Endothelial cell of coronary artery (primary cell): ENCODE measurements around the gene SPATA21. TPM values are rescaled to one million over a fixed set of nuclear protein-coding genes. Genes with fewer than 3 reads are reported as not detected.

Source experiments
- total RNA-seq: library from RNA; depleted of rRNA; stranded (reverse); fragments of >200 nt; gene quantifications from 2 replicates; pipeline ENCODE4 v1.2.3, GENCODE V29; 2014

Gene SPATA21
- total RNA-seq: not detected in 2 replicates

GRCh38 chr1:16436946-16437474, at the start of gene SPATA21:
TSS of gene SPATA21 (minus strand) at chr1:16437424. CDS start at chr1:16431371, 6,053 bp downstream.

GRCh38 chr1:16440470-16441281, 3.5 kb upstream of the SPATA21 start, which contains the start of gene NECAP2:
TSS of gene NECAP2 (plus strand) at chr1:16440724. CDS start at chr1:16440762, 38 bp downstream.

DNA sequence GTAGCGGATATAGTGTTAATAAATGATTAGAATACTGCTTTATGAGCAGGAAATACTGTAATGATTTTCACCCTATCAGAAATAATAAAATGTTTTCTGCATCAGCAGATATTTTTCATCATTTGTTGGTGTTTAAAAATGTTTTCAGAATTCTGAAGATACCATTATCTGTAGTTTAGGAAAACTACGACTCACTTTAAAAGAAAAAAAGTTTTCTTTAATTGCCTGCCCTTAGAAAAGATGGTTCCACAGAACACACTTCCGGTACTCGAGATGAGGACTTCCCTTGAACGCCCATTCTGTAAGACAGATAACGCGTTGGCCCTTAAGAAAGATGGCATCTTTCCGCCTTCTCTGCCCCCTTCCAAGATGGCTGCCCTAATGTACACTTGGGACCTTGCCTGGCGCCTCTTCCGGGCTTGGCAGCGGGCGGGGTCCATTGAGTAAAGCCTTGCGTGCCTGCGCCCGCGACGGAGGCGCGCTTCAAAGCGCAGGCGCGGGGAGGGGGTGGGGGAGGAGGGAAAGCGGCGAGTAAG, 70.4 kb downstream of the SPATA21 start, which contains the start of gene SZRD1:
Gene SZRD1 (plus strand): TSS at position 521 of the 536 bp plus-strand sequence. CDS start 16 bp downstream, outside the sequence.

GRCh38 chr1:16351994-16352841, 85.0 kb downstream of the SPATA21 start, which contains the start of gene FBXO42:
TSS of gene FBXO42 (minus strand) at chr1:16352480. CDS start at chr1:16315418, 37,062 bp downstream.

Other genes starting within 250 kb of the SPATA21 start
- gene ARHGEF19, start 224.8 kb downstream of the SPATA21 start, total RNA-seq: 3.6 and 5.1 TPM in 2 replicates
- gene CPLANE2, start 200.2 kb downstream of the SPATA21 start, total RNA-seq: 8.9 and 11.8 TPM in 2 replicates
- gene FBXO42, start 84.9 kb downstream of the SPATA21 start, total RNA-seq: 6.8 and 10.7 TPM in 2 replicates
- gene SZRD1, start 70.2 kb downstream of the SPATA21 start, total RNA-seq: 25.1 and 25.4 TPM in 2 replicates
- 148 and 161 TPM in 2 replicates for gene NECAP2, start 3.3 kb upstream of the SPATA21 start, total RNA-seq
- gene RNU1-1, start 76.9 kb upstream of the SPATA21 start, total RNA-seq: 2,685 and 5,329 TPM in 2 replicates
- 18.9 and 20.4 TPM in 2 replicates for gene NBPF1, start 176.1 kb upstream of the SPATA21 start, total RNA-seq
- gene RNU1-3, start 229.5 kb upstream of the SPATA21 start, total RNA-seq: 2,685 and 5,329 TPM in 2 replicates